Kidney (tissue), 14 donors: ENCODE measurements around the gene EFNA3. TPM values are rescaled to one million over a fixed set of nuclear protein-coding genes. Genes with fewer than 3 reads are reported as not detected.

Experiments
- DNase-seq, 5 donors: peaks; one replicate each; pipeline ENCODE4 v3.0.0-alpha.2; 2013 to 2020
- FAIRE-seq: peaks from 2 replicates; lab custom pipeline; 2012; peaks lifted over from hg19 to GRCh38; lab: Jason Lieb, UNC
- H3K27ac ChIP-seq, 2 donors: one replicate each; pipeline ENCODE4 v1.7.0; 2013; ENCODE audit warnings: low read depth in 2 of 2, low read length in 2 of 2, inconsistent platforms in 1 of 2
- H3K27me3 ChIP-seq: one replicate; pipeline ENCODE4 v1.7.1; 2013; ENCODE audit warnings: low read length, inconsistent platforms; ENCODE audit not compliant: control insufficient read depth, insufficient read depth
- H3K36me3 ChIP-seq, 3 donors: one replicate each; pipeline versions ENCODE4 v1.7.0 to v1.7.1; 2013; ENCODE audit warnings: low read length in 3 of 3, control low read depth in 1 of 3, inconsistent platforms in 1 of 3; ENCODE audit not compliant: insufficient read depth in 3 of 3, control insufficient read depth in 2 of 3
- H3K4me1 ChIP-seq, 3 donors: one replicate each; pipeline versions ENCODE4 v1.7.0 to v1.7.1; 2013; ENCODE audit warnings: low read length in 3 of 3, inconsistent platforms in 1 of 3, low read depth in 1 of 3; ENCODE audit not compliant: control insufficient read depth in 2 of 3, insufficient read depth in 2 of 3
- H3K4me3 ChIP-seq, 3 donors: one replicate each; pipeline versions ENCODE4 v1.7.0 to v1.8.1; 2013; ENCODE audit warnings: low read length in 3 of 3, control low read depth in 1 of 3, inconsistent platforms in 1 of 3
- H3K9ac ChIP-seq, 3 donors: one replicate each; pipeline versions ENCODE4 v1.7.0 to v1.7.1; 2013; ENCODE audit warnings: low read length in 3 of 3, control low read depth in 1 of 3, inconsistent platforms in 1 of 3
- H3K9me3 ChIP-seq, 3 donors: one replicate each; pipeline versions ENCODE4 v1.7.0 to v1.7.1; 2013; ENCODE audit warnings: low read length in 3 of 3, control low read depth in 1 of 3, inconsistent platforms in 1 of 3; ENCODE audit not compliant: control insufficient read depth in 2 of 3, insufficient read depth in 1 of 3
- intact Hi-C: fragments of 100-400 bp; cut with DNase I; formaldehyde crosslinking; loops from one replicate; pipeline ENCODE4 v1.11.1; 2022
- polyA plus RNA-seq: library from polyadenylated mRNA; stranded (reverse); fragments of 350-450 nt; fragmentation: Illumina TruSeq; extraction: RNeasy Lipid Tissue Mini Kit (QIAGEN cat#74804); gene quantifications from one replicate; pipeline ENCODE4 v1.2.3, GENCODE V29; 2014; ENCODE audit warnings: low read depth, low replicate concordance; ENCODE audit not compliant: insufficient read depth
- total RNA-seq: library from RNA; stranded (reverse); fragmentation: NEBNext Ultra II Directional; extraction: Animal tissue kit (Norgen Biotek cat#: 25700); gene quantifications from one replicate; pipeline ENCODE4 v1.2.1, GENCODE V29; 2021
- TF ChIP-seq, protein P1 (sequence below): IDR thresholded peaks from 3 replicates; pipeline ENCODE4 v1.5.1; 2012; ENCODE audit warnings: mild to moderate bottlenecking, moderate library complexity, borderline replicate concordance; ENCODE audit not compliant: insufficient read depth; ENCODE audit errors: extremely low read depth
- donor health status: control.
- donor health status: control.
- donor health status: control.
- donor health status: control.
- donor health status: control.
- donor health status: DM: yes; HTN: yes; CAD: no.
- donor health status: Normal renal cell carcinoma (clear cell type).

EFNA3 gene
- total and polyA plus RNA-seq, 2 donors from 2014 or later: 1.2 to 1.7 TPM

DNA sequence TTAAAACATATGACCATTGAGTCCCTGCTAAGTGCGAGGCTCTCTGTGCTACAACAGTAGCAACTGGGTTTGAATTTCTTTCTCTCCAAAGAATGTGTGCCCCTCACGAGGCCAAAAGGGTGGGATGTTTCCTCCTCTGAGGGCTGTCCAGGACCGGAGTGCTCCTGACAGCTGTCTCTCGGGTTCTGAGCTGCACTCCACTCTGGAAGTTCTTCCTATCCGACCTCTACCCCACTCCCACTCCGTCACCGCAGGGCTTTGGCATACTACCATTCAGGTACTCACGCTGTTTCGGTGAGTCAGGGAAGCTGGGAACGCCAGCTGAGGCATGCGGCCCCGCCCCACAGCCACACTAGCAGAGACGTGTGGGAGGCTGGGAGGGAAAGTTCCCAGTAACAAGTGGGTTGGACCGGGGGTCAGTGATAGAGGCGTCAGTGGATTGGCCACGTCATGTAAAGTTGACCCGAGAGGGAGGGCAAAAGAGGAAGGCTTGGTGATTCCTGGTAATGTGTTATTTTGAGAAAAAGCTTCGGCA, 56.3 kb downstream of the EFNA3 start:
- H3K9ac ChIP-seq: peak overlapping the region; percentile 74 to 97 (median 86)
- peaks cover 0 to 43% (median 25%) of the 10 kb centered on the region in 3 donors for H3K4me1 ChIP-seq
- H3K27ac ChIP-seq: peak overlapping the region; percentile 99 to 100
- intact Hi-C loops: no loop called here
- FAIRE-seq (no peak), DNase-seq (peak; percentile 80 to 97 (median 90))
- TF ChIP-seq, protein P1, sequence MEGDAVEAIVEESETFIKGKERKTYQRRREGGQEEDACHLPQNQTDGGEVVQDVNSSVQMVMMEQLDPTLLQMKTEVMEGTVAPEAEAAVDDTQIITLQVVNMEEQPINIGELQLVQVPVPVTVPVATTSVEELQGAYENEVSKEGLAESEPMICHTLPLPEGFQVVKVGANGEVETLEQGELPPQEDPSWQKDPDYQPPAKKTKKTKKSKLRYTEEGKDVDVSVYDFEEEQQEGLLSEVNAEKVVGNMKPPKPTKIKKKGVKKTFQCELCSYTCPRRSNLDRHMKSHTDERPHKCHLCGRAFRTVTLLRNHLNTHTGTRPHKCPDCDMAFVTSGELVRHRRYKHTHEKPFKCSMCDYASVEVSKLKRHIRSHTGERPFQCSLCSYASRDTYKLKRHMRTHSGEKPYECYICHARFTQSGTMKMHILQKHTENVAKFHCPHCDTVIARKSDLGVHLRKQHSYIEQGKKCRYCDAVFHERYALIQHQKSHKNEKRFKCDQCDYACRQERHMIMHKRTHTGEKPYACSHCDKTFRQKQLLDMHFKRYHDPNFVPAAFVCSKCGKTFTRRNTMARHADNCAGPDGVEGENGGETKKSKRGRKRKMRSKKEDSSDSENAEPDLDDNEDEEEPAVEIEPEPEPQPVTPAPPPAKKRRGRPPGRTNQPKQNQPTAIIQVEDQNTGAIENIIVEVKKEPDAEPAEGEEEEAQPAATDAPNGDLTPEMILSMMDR: no peak
- peaks cover 3 to 31% (median 23%) of the 10 kb centered on the region in 3 donors for H3K36me3 ChIP-seq
- no peaks in the 10 kb centered on the region for H3K9me3 ChIP-seq
- H3K4me3 ChIP-seq: peak overlapping the region; percentile 84 to 89 (median 87)
- H3K27me3 ChIP-seq: no peaks in the 10 kb centered on the region

DNA sequence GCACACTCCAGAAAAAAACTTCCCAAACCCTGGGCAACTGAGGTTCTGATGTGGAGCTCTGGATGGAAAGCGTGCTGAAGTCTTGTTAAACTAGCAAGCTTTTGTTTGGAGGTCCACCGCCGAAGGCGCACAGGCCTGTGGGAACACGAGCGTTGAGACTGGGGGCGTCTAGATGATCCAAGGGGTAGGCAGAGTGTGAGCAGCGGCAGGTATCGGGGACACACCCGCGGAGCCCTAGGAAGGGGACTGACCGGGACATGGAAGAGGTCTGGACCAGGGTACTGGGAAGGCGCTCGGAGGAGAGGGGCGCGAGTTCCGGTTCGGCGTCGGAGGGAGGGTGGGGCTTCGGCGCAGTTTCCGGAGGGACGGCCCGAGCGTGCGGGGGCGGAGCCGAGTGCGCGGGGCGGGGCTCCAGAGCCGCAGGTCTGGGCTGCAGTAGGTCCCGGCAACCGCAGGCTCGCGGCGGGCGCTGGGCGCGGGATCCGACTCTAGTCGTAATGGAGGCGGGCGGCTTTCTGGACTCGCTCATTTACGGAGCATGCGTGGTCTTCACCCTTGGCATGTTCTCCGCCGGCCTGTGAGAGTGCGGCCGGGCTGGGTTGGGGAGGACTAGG, 56.9 kb downstream of the EFNA3 start, which contains the start of gene SLC50A1:
TSS of gene SLC50A1 (plus strand) at position 438 of the 614 bp plus-strand sequence. CDS start at position 498, 60 bp downstream.
- H3K27ac ChIP-seq: peak within 1 kb of the TSS; percentile 99 to 100
- no peaks in the 10 kb centered on the region for H3K27me3 ChIP-seq
- peaks cover 0 to 43% (median 21%) of the 10 kb centered on the region in 3 donors for H3K4me1 ChIP-seq
- FAIRE-seq: no peak
- peak within 1 kb of the TSS; percentile 74 to 97 (median 97) for H3K9ac ChIP-seq
- peaks cover 3 to 31% (median 23%) of the 10 kb centered on the region in 3 donors for H3K36me3 ChIP-seq
- intact Hi-C loops: no loop called here
- DNase-seq: peak; percentile 96 to 98 (median 97)
- no peaks in the 10 kb centered on the region for H3K9me3 ChIP-seq
- TF ChIP-seq, protein P1: peak; percentile 33
- H3K4me3 ChIP-seq: peak within 1 kb of the TSS; percentile 84 to 89 (median 87)

DNA sequence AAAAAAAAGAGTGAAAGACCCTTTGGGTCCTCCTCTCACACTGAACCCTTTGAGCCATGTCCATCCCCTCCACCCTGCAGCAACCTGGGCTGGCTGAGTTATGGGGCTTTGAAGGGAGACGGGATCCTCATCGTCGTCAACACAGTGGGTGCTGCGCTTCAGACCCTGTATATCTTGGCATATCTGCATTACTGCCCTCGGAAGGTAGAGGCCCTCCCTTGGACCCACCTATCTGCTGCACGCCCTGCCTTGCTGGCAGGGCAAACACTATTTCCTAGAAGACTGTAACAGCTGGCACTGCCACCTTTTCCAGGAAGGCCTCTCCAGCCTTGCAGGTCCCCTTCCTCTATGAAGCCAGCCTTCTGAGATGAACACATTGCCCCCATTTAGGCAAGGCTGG, 58.1 kb downstream of the EFNA3 start:
- peak overlapping the region; percentile 25 to 89 (median 31) for H3K4me3 ChIP-seq
- peak overlapping the region; percentile 7 to 65 for H3K27ac ChIP-seq
- peak in 2 of 5 donors; percentile 29 to 56 for DNase-seq
- FAIRE-seq: no peak
- peaks cover 2 to 21% (median 17%) of the 10 kb centered on the region in 3 donors for H3K36me3 ChIP-seq
- H3K4me1 ChIP-seq: peaks cover 0 to 32% (median 14%) of the 10 kb centered on the region in 3 donors
- no peaks in the 10 kb centered on the region for H3K27me3 ChIP-seq
- H3K9me3 ChIP-seq: no peaks in the 10 kb centered on the region
- TF ChIP-seq, protein P1: no peak
- intact Hi-C loops: no loop called here
- peak overlapping the region in 1 of 3 donors; percentile 16 for H3K9ac ChIP-seq

Other genes with a start within 250 kb of the EFNA3 start
- gene KCNN3, start 208.6 kb upstream of the EFNA3 start, total RNA-seq: 5.6 TPM
- gene KCNN3, start 208.6 kb upstream of the EFNA3 start, polyA plus RNA-seq: 2.6 TPM
- gene PMVK, start 142.1 kb upstream of the EFNA3 start, total RNA-seq: 42.0 TPM
- 132 TPM for gene PMVK, start 142.1 kb upstream of the EFNA3 start, polyA plus RNA-seq
- 83.9 TPM for gene PBXIP1, start 122.7 kb upstream of the EFNA3 start, total RNA-seq
- gene PBXIP1, start 122.7 kb upstream of the EFNA3 start, polyA plus RNA-seq: 115 TPM
- gene PYGO2, start 117.1 kb upstream of the EFNA3 start, total RNA-seq: 32.8 TPM
- 26.9 TPM for gene PYGO2, start 117.1 kb upstream of the EFNA3 start, polyA plus RNA-seq
- 153 TPM for gene SHC1, start 108.1 kb upstream of the EFNA3 start, total RNA-seq
- 43.8 TPM for gene SHC1, start 108.1 kb upstream of the EFNA3 start, polyA plus RNA-seq
- gene CKS1B, start 104.2 kb upstream of the EFNA3 start, total RNA-seq: 23.1 TPM
- gene CKS1B, start 104.2 kb upstream of the EFNA3 start, polyA plus RNA-seq: 43.1 TPM
- gene FLAD1, start 95.5 kb upstream of the EFNA3 start, total RNA-seq: 34.1 TPM
- 37.9 TPM for gene FLAD1, start 95.5 kb upstream of the EFNA3 start, polyA plus RNA-seq
- gene LENEP, start 85.3 kb upstream of the EFNA3 start, total RNA-seq: not detected
- gene LENEP, start 85.3 kb upstream of the EFNA3 start, polyA plus RNA-seq: not detected
- 68.7 TPM for gene ZBTB7B, start 76.0 kb upstream of the EFNA3 start, total RNA-seq
- 20.1 TPM for gene ZBTB7B, start 76.0 kb upstream of the EFNA3 start, polyA plus RNA-seq
- gene DCST2, start 45.1 kb upstream of the EFNA3 start, total RNA-seq: 1.4 TPM
- 0.43 TPM for gene DCST2, start 45.1 kb upstream of the EFNA3 start, polyA plus RNA-seq
- gene DCST1, start 45.0 kb upstream of the EFNA3 start, total RNA-seq: not detected
- not detected for gene DCST1, start 45.0 kb upstream of the EFNA3 start, polyA plus RNA-seq
- gene ADAM15, start 27.5 kb upstream of the EFNA3 start, total RNA-seq: 152 TPM
- gene ADAM15, start 27.5 kb upstream of the EFNA3 start, polyA plus RNA-seq: 68.4 TPM
- 7.6 TPM for gene EFNA4, start 15.1 kb upstream of the EFNA3 start, total RNA-seq
- gene EFNA4, start 15.1 kb upstream of the EFNA3 start, polyA plus RNA-seq: 11.8 TPM
- 133 TPM for gene EFNA1, start 49.0 kb downstream of the EFNA3 start, total RNA-seq
- 61.1 TPM for gene EFNA1, start 49.0 kb downstream of the EFNA3 start, polyA plus RNA-seq
- 34.8 TPM for gene SLC50A1, start 57.0 kb downstream of the EFNA3 start, total RNA-seq
- 61.8 TPM for gene SLC50A1, start 57.0 kb downstream of the EFNA3 start, polyA plus RNA-seq
- gene DPM3, start 61.7 kb downstream of the EFNA3 start, total RNA-seq: 84.4 TPM
- gene DPM3, start 61.7 kb downstream of the EFNA3 start, polyA plus RNA-seq: 237 TPM
- 198 TPM for gene KRTCAP2, start 94.5 kb downstream of the EFNA3 start, total RNA-seq
- 351 TPM for gene KRTCAP2, start 94.5 kb downstream of the EFNA3 start, polyA plus RNA-seq
- 2.1 TPM for gene TRIM46, start 95.0 kb downstream of the EFNA3 start, total RNA-seq
- 0.28 TPM for gene TRIM46, start 95.0 kb downstream of the EFNA3 start, polyA plus RNA-seq
- gene THBS3, start 129.1 kb downstream of the EFNA3 start, total RNA-seq: 33.0 TPM
- 21.4 TPM for gene THBS3, start 129.1 kb downstream of the EFNA3 start, polyA plus RNA-seq
- 38.8 TPM for gene MTX1, start 129.9 kb downstream of the EFNA3 start, total RNA-seq
- gene MTX1, start 129.9 kb downstream of the EFNA3 start, polyA plus RNA-seq: 86.9 TPM
- 22.8 TPM for gene ENTREP3, start 176.6 kb downstream of the EFNA3 start, total RNA-seq
- gene ENTREP3, start 176.6 kb downstream of the EFNA3 start, polyA plus RNA-seq: 19.8 TPM
- 66.7 TPM for gene SCAMP3, start 183.5 kb downstream of the EFNA3 start, total RNA-seq
- 89.1 TPM for gene SCAMP3, start 183.5 kb downstream of the EFNA3 start, polyA plus RNA-seq
- 59.7 TPM for gene CLK2, start 194.7 kb downstream of the EFNA3 start, total RNA-seq
- 28.9 TPM for gene CLK2, start 194.7 kb downstream of the EFNA3 start, polyA plus RNA-seq
- gene HCN3, start 198.6 kb downstream of the EFNA3 start, total RNA-seq: 3.3 TPM
- 4.5 TPM for gene HCN3, start 198.6 kb downstream of the EFNA3 start, polyA plus RNA-seq
- 0.82 TPM for gene PKLR, start 222.6 kb downstream of the EFNA3 start, total RNA-seq
- gene PKLR, start 222.6 kb downstream of the EFNA3 start, polyA plus RNA-seq: 19.9 TPM
- gene FDPS, start 230.0 kb downstream of the EFNA3 start, total RNA-seq: 112 TPM
- 184 TPM for gene FDPS, start 230.0 kb downstream of the EFNA3 start, polyA plus RNA-seq
- 32.7 TPM for gene RUSC1, start 242.1 kb downstream of the EFNA3 start, total RNA-seq
- 29.7 TPM for gene RUSC1, start 242.1 kb downstream of the EFNA3 start, polyA plus RNA-seq